OCI-LY3 (cell line): ENCODE measurements around the gene RAB19.

Source experiments
- H2AFZ ChIP-seq: fragments of 200-600, 300-600 bp; shearing (Covaris generic); 2 replicates; pipeline ENCODE4 v1.6.0; 2014; ENCODE audit warnings: antibody characterized with exemption, low read depth, low read length
- H3K27ac ChIP-seq: fragments of 200-600, 300-600 bp; sonication (generic); 2 replicates; pipeline ENCODE4 v1.5.1; 2014; ENCODE audit warnings: mild to moderate bottlenecking, low read length, moderate library complexity, mixed read lengths
- H3K27me3 ChIP-seq: fragments of 200-600, 300-600 bp; sonication (generic); 2 replicates; pipeline ENCODE4 v1.6.1; 2014; ENCODE audit warnings: low read depth, low read length, mixed read lengths
- H3K36me3 ChIP-seq: fragments of 200-600, 300-600 bp; sonication (generic); replicated peaks from 2 replicates; pipeline ENCODE3; 2014; ENCODE audit warnings: low read depth, low read length, mixed read lengths
- H3K4me1 ChIP-seq: fragments of 300-600, 200-600 bp; sonication (generic); 2 replicates; pipeline ENCODE4 v1.6.1; 2014; ENCODE audit warnings: low read length, mixed read lengths
- H3K4me2 ChIP-seq: fragments of 200-600, 300-600 bp; sonication (generic); 2 replicates; pipeline ENCODE4 v1.6.1; 2014; ENCODE audit warnings: low read length, mixed read lengths
- H3K4me3 ChIP-seq: fragments of 300-600, 200-600 bp; sonication (generic); 2 replicates; pipeline ENCODE4 v1.5.1; 2014; ENCODE audit warnings: antibody characterized with exemption, mild to moderate bottlenecking, low read length, moderate library complexity
- H3K79me2 ChIP-seq: fragments of 300-600, 200-600 bp; shearing (Covaris generic); 2 replicates; pipeline ENCODE4 v1.6.1; 2014; ENCODE audit warnings: mild to moderate bottlenecking, low read length, mixed read lengths
- H3K9ac ChIP-seq: fragments of 300-600, 200-600 bp; shearing (Covaris generic); 2 replicates; pipeline ENCODE4 v1.6.0; 2014; ENCODE audit warnings: mild to moderate bottlenecking, low read length, moderate library complexity
- H3K9me3 ChIP-seq: fragments of 200-600, 300-600 bp; shearing (Covaris generic); 2 replicates; pipeline ENCODE4 v1.6.1; 2014; ENCODE audit warnings: low read length, mixed read lengths; ENCODE audit not compliant: insufficient read depth
- H4K20me1 ChIP-seq: fragments of 200-600, 300-600 bp; sonication (generic); 2 replicates; pipeline ENCODE4 v1.6.1; 2016; ENCODE audit warnings: low read length, mixed read lengths; ENCODE audit not compliant: insufficient read depth
- EZH2phosphoT487 ChIP-seq: fragments of 200-600 bp; shearing (Covaris generic); IDR thresholded peaks from 2 replicates; pipeline ENCODE4 v1.6.1; 2018; ENCODE audit warnings: antibody characterized with exemption, mixed run types, low read depth
- TF ChIP-seq, protein P1 (sequence below): fragments of 200-600, 300-600 bp; sonication (generic); IDR thresholded peaks from 2 replicates; pipeline ENCODE4 v1.5.1; 2014; ENCODE audit warnings: antibody characterized with exemption, low read length, low read depth

Gene RAB19

DNA sequence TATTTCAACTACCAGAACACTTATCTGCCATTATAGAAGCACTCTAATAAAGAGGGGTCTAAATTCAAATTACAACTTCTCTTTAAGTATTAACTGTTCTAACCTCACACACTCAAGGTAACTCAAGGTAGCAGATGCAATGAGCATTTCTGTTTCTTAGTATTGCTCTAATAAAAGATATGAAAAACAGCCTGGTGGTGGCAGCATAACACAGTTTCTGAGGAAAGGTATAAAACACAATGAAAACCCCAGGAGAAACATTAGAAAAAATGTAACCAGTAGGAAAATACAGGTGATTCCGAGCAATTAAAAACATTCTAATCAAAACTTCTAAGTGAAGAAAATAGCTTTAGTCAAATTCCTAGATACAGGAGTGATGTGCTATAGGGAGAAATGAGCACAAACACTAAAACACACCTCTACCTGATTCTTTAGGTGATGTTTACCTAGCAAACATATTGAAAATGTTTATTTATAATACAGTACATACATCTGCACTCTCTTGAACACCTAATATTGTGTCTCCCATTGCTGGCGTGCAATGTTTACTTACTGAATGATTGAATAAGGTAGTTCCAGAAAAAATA is 72.0 kb downstream of the RAB19 start:
- no peaks in the 10 kb centered on the region for H3K9me3 ChIP-seq
- peaks cover 82% of the 10 kb centered on the region for H3K79me2 ChIP-seq
- no peaks in the 10 kb centered on the region for H3K36me3 ChIP-seq
- H3K27me3 ChIP-seq: no peaks in the 10 kb centered on the region
- no peak overlapping the region for H3K4me3 ChIP-seq
- no peak for TF ChIP-seq EZH2phosphoT487
- TF ChIP-seq, protein P1, sequence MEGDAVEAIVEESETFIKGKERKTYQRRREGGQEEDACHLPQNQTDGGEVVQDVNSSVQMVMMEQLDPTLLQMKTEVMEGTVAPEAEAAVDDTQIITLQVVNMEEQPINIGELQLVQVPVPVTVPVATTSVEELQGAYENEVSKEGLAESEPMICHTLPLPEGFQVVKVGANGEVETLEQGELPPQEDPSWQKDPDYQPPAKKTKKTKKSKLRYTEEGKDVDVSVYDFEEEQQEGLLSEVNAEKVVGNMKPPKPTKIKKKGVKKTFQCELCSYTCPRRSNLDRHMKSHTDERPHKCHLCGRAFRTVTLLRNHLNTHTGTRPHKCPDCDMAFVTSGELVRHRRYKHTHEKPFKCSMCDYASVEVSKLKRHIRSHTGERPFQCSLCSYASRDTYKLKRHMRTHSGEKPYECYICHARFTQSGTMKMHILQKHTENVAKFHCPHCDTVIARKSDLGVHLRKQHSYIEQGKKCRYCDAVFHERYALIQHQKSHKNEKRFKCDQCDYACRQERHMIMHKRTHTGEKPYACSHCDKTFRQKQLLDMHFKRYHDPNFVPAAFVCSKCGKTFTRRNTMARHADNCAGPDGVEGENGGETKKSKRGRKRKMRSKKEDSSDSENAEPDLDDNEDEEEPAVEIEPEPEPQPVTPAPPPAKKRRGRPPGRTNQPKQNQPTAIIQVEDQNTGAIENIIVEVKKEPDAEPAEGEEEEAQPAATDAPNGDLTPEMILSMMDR: peak; percentile 73
- H4K20me1 ChIP-seq: peaks cover 65% of the 10 kb centered on the region
- H3K4me1 ChIP-seq: peaks cover 17% of the 10 kb centered on the region
- H3K9ac ChIP-seq: no peak overlapping the region
- H3K27ac ChIP-seq: no peak overlapping the region
- H3K4me2 ChIP-seq: no peak overlapping the region
- no peak overlapping the region for H2AFZ ChIP-seq

DNA sequence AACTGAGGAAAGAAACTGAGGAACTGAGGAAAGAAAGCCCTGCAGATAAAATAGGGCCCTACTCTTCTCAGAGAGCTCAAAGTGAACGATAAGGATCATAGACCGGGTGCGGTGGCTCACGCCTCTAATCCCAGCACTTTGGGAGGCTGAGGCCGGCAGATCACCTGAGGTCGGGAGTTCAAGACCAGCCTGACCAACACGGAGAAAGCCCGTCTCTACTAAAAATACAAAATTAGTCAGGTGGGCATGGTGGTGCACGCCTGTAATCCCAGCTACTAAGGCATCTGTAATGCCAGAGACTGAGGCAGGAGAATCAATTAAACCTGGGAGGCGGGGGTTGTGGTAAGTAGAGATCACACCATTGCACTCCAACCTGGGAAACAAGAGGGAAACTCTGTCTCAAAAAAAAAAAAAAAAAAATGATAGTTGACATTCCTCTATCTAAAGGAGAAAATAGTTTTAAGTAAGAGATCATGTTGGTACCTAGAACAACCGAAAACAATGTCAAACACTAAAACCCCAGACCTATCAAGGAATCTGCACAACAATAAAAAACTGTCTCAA is 72.9 kb downstream of the RAB19 start:
- peak overlapping the region; percentile 78; the same call in 1 of the 2 replicates for H3K9ac ChIP-seq

More for the DNA sequence above, 72.9 kb downstream of the RAB19 start:
- Histone ChIP-seq H3K9me3 (no peaks in the 10 kb centered on the region), H3K36me3 (no peaks in the 10 kb centered on the region), H2AFZ (no peak overlapping the region), H3K27ac (0 out of 2 replicates have a peak overlapping the region, but pooled peaks have one; percentile 74), H4K20me1 (peaks cover 57% of the 10 kb centered on the region), H3K4me2 (peak overlapping the region; percentile 99), H3K4me1 (peaks cover 17% of the 10 kb centered on the region), H3K4me3 (peak overlapping the region; percentile 90), H3K27me3 (no peaks in the 10 kb centered on the region), H3K79me2 (peaks cover 74% of the 10 kb centered on the region)
- no peak for TF ChIP-seq EZH2phosphoT487
- TF ChIP-seq, protein P1: no peak
